ENCODE results near the gene DYNC2I2.
"Not testable (repeated sequence)": the region's sequence is repeated elsewhere in the genome, so short reads cannot be mapped to it uniquely, and the experiment has no call there.

The DYNC2I2 gene

DNA sequence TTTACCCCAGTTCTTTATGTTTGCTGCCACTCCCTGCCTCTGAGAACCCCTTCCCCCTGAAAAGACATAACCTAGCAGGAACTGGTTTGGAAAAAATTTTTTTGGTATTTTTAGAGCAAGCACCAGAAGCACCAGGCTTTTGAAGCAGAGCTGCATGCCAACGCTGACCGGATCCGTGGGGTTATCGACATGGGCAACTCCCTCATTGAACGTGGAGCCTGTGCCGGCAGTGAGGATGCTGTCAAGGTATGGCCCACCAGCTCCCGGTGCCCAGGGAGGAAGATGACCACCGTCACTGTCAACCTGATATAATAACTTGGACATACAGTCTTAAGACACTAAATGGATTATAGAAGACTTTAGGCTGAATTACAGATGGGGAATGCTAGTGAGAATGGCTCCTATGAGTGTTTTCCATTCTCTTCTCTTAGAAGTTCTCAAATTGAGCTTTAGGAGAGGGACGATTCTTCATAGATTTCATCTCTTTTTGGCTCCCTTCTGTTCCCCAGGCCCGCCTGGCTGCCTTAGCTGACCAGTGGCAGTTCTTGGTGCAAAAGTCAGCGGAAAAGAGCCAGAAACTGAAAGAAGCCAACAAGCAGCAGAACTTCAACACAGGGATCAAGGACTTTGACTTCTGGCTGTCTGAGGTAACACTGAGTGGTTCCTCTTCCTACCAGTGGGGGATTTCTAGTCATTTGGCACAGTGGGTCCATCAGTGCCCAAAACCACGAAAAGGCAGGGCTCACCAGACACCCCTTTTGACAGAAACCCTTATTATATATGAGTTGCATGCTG is 44.9 kb downstream of the DYNC2I2 start:
- DNase-seq, result no peak

DNA sequence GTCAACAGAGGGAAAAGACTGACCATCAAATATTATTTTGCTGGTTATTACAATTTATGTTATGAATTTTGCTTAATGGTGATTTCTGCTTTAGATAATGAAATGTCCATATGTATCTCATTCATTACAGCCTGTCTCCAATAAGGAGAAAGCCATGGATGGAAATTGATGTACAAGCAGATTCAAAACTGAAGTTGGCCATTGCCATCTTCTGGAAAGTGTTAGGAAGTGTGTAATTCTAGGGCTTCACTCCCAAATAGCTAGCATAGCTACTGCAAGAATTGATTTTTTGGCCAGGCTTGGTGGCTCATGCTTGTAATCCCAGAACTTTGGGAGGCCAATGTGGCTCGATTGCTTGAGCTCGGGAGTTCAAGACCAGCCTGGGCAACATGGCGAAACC is 45.8 kb downstream of the DYNC2I2 start:
- DNase-seq, result no peak

DNA sequence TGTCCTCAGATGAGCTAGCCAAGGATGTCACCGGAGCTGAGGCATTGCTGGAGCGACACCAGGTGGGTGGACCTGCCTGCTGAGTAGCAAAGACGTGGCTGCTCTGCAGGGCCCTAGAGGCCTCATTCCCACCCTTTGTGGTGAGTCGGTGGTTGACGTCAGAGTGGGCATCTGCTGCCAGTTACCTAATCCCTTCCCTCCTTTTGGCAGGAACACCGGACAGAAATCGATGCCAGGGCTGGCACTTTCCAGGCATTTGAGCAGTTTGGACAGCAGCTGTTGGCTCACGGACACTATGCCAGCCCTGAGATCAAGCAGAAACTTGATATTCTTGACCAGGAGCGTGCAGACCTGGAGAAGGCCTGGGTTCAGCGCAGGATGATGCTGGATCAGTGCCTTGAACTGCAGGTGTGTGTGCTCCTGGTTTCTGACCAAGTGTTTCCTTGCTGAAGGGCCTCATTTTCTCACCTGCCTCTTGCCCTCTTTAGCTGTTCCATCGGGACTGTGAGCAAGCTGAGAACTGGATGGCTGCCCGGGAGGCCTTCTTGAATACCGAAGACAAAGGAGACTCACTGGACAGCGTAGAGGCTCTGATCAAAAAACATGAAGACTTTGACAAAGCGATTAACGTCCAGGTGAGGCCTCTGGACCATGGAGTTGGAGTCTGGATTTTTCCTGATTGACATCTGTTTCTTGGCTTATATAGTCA is 48.9 kb downstream of the DYNC2I2 start:
- no peak for DNase-seq

DNA sequence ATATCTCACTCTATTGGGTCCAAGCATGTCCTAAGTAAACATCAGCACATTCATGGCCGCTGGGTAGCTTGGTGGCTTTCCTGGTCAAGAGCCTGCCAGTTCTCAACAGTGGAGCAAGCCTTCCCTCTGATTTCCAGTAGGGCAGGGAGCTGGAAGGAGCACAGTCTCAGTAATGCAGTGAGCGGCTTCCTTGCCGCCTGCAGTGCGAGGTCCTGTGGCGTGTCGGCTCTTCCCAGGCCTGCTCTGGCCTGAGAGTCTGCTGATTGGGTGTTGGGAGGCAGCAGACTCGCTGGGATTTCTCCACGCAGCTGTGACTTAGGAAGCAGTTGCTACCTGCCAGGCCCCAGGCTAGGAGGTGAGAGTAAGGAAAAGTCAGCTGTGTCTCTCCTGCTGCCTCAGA is 53.0 kb downstream of the DYNC2I2 start:
- no peak for DNase-seq

DNA sequence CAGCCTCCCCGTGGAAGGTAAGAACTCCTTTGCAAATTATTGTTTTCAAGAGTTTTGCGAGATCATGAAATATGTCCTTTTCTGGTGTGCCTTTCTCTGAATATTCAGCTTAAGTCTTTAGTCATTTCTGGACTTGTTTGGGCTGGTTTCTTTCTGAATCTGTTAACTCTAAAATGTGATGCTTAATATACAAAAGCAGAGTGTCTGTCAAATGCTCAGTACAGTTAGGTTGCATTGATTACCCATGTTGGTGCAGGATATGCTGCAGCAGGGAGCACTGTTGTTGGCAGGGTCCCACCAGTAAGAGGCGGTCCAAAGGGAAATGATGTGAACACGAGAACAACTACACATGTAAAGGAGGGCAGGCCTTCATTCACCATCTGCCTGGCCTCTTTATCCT is 56.5 kb downstream of the DYNC2I2 start:
- no peak for DNase-seq

DNA sequence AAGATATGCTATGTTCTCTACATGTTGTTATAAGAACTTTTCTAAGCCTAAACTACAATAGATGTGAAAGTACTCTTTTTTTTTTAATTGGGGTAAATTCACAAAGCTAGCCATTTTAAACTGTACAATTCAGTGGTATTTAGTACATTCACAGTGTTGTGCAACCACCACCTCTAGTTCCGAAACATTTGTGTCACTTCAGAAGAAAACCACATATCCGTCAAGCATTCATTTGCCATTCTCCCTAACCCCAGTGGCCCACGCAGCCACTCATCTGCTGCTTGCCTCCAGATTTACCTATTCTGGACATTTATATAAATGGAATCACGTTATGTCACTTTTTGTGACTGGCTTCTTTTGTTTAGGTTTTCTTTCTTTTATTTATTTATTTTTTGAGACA is 61.2 kb downstream of the DYNC2I2 start:
- DNase-seq, result peak; percentile 51

DNA sequence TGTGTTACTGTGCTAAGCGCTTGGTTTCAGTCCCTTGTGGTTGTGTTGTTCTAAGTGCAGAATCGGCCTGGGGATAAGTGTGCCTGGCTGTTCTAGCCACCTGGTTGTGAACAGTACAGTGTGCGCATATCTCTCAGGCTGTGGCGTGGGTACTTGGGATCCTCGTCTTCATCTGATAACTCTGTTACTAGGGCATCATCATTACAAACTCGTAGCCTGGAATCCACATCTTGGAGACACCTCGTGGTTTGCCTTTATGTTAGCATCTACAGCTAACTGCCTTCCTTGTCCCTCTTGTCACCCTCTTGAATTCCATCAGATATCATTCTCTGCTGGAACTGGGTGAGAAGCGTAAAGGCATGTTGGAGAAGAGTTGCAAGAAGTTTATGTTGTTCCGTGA is 62.8 kb downstream of the DYNC2I2 start:
- DNase-seq, result no peak

DNA sequence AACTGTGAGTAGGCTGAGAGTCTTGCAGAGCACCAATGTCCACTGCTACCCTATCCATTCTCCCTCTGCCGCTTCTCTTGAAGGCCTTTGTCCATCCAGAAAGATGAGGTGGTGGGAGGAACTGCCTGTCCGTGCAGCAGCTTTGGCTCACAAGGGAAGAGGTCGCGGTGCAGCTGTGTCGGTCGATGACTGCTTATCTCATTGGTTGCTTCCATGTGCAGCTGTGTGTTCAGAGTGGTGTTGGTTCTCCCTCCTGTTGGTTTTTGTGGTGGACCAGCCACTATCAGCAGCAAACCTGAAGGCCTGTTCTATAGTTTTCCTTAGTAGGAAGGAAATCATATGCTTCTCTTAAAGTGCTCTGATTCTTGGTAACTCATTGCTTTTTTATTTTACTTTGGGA is 63.6 kb downstream of the DYNC2I2 start:
- DNase-seq, result peak; percentile 66

DNA sequence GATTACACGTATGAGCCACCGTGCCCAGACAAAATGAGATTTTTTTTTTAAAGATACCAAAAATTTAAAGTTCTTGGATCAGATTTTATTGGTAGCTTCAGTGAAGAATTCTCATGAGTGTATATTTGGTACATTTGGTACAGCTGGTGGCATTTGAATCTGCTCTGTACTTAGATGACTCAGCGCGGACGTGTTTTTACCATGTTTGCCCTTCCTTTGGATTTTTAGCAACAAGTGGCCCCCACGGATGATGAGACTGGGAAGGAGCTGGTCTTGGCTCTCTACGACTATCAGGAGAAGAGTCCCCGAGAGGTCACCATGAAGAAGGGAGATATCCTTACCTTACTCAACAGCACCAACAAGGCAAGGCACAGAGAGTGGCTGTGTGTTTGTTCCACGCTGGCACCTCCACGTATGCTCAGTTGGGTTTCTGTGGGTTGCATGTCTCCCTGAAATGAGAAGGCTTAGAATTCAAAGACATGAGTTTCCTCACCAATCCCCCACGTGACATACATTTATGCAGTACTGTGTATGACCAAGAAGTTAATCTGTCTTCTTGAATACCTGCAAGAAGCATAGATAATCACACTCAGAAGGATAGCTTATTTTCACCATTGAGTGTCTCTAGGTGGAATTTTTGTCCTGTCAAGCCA is 67.9 kb downstream of the DYNC2I2 start:
- no peak for DNase-seq

DNA sequence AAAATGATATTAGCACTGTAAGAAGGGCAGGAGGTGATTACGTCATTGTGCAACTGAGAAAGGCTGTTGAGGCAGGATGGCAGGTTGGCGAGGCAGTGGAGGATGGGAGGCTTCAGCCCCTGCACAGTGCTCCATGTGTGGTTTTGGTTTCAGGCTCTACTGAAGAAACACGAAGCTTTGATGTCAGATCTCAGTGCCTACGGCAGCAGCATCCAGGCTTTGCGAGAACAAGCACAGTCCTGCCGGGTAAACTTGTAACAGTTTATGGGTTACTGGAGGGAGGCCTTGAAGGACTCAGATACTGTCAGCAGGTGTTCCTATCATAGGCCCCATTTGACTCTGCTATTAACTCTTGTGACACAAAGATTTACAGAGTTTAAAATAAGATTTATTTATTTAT is 69.2 kb downstream of the DYNC2I2 start:
- DNase-seq, result no peak

DNA sequence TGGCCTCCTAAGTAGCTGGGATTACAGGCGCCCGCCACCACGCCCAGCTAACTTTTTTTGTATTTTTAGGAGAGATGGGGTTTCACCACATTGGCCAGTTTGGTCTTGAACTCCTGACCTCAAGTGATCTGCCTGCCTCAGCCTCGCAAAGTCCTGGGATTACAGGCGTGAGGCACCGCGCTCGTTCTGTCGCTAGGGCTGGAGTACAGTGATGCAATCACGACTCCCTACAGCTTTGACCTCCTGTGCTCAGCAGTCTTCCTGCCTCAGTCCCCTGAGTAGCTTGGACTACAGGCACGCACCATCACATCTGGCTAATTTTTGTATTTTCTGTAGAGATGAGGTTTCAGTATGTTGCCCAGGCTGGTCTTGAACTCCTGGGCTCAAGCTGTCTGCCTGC is 69.7 kb downstream of the DYNC2I2 start:
- not testable (repeated sequence) for DNase-seq

DNA sequence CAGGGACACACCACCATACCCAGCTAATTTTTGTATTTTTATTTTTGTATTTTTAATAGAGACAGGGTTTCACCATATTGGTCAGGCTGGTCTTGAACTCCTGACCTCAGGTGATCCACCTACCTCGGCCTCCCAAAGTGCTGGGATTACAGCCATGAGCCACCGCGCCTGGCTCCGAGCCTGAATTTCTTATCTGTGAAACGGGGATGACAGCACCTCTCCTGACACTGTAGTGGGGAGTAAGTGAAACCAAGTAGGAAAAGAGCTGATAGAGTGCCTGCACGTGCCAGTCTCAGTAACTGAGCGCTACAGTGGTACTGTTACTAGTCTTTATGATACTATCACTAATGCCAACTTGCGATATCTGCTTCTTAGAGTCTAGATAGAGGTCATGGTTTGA is 71.5 kb downstream of the DYNC2I2 start:
- DNase-seq, result not testable (repeated sequence)

Data from hematopoietic multipotent progenitor cell treated with erythropoietin and hydrocortisone succinate and interleukin-3 and kit ligand, for 6 days (in vitro differentiated cells).